T-helper 22 cell (primary cell): ENCODE measurements around the gene VTI1A.

Experiments used
- DNase-seq: peaks from one replicate; pipeline ENCODE4 v3.0.0-alpha.2; 2020; ENCODE audit warnings: low read depth

VTI1A gene

DNA sequence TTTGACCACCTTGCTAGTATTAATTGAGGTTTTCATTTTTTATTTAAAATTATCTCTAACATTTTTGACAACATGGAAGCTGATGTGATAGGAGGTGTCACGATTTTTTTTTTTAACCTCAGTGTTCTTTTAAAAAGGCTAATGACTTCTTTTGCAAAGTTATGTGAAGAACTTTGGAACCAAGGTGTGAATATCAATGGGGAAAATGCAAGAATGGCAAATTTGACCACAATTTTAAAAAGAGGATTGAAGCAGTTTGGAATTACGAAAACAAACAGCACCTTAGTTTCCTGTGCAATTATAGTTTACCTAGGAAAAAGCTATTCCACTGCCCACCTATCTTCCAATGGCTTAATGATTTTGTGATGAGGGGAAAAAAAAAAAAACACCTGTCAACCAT, 232.4 kb downstream of the VTI1A start:
- DNase-seq = no peak

DNA sequence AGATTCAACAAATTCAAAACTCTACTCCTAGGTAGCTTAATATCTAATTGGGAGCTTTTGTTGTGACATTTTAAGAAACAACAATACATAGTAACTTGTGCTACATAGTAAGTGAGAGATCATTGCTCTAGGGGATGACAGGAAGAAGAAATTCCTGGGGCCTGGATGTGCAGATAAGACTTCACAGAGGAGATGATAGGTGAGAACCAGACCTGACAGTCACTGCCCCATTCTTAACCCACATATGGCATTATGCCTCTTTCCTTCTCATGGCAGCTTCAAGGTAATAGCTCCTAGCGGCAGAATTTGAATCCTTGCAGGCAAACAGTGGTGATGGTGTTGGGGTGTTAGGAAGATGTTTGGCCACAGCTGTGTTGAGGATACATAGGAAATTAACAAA, 233.6 kb downstream of the VTI1A start:
- DNase-seq = no peak

DNA sequence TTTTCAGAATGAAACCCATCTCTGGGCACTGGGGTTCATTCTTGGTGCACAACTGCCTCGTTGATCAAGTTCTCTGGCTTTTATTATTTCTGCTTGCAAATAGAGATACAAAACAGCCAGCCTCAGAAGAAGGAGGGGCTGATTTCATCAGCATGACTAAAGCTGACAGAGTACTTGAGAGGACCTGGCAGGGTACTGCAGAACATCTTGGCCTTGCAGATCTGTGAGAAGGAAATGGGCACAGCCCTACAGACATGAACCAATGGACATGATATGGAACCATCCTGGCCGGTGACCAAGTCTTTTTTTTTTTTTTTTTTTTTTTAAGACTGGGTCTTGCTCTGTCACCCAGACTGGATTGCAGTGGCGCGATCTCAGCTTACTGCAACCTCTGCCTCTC, 240.6 kb downstream of the VTI1A start:
- DNase-seq = no peak

DNA sequence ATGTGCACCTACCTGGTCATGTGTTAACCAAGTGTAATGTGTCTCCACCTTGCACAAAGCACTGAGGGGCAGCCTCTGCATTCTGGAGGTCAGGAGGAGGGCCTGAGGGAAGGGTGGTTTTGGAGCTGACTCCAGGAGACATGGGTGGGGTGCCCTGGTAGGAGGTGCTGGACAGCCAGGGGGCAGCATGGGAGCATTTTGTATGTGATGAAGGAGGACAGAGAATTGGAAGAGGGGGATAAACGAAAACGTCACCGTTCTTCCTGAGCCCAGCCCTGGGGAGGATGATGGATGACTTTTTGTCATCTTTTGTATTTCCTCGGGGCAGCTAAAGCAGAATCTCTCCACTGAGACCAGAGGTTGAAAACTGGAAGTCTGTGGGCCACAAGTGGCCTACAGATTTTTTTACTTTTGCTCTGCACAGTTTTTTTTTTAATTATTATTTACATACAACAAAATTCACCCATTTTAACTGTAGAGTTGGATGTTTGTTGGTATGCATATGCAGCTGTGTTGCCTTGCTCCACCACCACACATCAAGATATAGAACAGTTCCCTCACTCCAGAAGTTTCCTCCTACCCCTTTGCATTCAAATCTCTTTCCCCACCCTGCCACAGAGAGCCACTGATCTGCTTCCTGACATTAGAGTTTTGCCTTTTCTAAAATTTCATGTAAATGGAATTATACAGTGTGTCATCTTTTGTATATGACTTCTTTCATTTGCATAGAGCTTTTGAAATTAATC, 242.5 kb downstream of the VTI1A start:
- DNase-seq = no peak

DNA sequence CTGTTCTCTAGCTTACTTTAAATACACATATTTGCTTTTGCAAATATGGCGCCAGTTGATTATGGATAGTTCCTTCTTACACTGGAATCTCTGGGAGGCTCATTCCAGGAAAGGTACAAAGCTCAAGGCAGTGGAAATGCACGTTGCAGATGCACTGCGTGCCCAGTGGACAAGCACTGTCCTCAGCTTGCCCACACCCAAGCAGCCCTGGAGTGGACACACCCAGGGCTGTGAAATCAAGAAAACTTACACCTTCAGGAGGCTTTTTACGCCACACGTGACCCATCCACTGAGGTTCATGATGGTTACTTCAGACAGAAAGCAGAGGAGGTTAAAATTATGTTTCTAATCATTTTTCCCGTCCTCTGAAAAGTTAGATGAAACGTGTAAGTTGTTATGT, 248.5 kb downstream of the VTI1A start:
- no peak for DNase-seq

DNA sequence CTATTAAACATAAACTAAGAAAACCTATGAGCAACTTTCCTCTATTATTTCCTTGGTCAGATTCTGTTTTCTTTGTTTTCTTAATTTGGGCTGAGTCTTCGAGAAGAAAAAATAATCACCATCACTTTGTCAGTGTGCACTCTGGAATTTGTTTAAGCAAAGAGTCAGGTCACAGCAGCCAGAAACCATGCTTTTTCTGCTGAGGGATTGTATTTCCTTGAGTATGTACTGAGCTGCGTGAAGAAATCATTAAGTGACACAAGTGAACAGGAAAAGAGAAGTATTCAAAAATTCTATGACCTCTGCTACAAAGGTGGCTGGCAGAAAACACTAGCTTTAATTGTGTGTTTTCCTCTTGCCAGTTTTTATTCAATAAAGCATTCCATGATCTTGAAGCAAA, 249.6 kb downstream of the VTI1A start:
- DNase-seq = no peak

DNA sequence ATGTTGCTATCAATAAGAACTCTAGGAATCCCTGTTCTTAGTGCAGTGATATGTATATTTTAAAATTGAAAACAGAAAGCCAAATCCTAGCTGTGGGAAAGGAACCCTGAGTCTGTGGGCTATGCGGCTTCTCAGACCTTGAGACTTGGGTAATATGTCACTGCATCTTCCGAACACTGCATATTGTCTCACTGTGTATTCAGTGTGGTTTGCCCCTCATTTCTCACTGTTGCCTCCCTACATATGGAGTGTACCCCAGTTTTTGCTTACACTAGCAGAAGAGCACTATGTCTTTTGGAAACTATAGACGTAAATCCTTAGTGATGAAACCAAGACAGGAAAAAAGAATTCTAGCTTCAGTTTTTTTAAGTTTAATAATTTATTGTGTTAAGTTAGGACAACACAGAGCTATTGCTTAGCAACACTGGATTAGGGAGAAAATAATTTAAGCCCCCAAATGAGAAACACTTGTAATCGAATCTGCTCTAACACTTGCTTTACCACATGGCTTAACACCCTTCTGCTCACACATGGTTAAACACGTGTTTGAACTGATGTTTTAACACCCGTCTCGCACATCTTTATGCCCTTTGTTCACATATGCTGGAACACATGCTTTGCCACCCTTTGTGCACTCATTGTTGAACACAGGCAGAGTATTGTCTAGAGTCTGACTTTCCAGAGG, 251.3 kb downstream of the VTI1A start:
- no peak for DNase-seq

DNA sequence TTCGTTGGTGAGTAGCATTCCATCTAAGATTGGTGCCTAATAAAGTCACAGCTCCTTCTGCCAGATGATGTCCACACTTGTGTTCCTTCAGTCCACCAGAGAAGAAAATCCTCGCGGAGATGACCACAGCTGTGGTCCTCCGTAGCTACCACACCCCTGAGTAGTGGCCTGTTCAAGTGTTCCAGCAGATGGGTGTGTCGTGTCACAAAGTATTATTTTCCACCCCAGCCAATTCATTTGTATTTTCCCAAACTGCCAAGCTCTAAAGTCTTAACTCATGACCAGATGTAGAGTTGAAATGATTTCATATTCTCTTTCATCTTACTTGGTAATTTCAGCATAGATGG, 251.8 kb downstream of the VTI1A start:
- no peak for DNase-seq

DNA sequence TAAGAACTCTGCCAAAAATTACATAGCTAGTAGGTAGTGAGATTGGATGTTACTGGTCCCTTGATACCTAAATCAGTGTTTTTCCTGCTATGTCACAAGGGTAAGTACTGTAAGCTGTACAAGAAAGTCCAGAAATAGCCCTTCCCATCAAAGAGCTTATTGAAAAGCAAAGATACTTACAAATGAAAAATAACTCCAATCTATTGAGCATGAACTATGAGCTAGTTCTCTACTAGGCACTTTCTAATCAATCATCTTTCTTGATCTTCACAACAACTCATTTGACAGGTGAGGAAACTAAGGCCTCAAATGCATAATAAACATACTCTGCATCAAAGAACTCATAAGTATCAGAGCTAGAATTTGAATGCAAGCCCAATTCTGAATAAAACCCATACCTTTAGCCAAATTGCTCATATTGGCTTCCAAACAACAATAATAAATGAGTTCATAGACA, 253.2 kb downstream of the VTI1A start:
- DNase-seq = no peak

DNA sequence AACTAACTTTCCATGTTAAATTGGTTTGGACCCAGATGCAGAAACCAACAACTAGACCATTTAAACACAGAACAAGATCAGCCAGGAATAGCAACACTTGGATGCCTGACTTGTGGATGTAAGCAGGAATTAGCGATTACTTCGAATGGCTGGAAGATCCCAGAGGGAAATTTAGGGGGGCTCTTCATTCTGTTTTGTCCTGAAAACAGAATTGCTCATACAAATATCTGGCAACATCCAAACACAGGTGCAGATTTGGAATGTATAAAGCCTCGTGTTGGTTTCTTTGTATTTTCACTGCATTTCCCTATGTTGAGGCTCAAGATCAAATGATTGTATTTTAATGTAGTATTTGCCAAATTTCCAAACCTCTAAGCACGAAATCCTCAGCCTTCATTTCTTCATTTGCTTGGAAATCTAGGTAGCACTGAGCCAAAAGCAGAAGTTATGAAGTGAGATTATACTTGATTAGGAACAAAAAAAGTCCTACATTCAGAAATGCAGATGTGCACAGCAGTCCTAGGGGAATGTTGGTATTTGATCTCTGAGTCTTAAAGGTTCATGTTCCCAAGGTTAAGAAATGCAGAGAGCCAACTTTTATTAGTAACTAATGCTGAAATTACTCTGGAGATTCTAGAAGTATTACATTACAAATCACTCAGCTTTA, 254.3 kb downstream of the VTI1A start:
- no peak for DNase-seq

DNA sequence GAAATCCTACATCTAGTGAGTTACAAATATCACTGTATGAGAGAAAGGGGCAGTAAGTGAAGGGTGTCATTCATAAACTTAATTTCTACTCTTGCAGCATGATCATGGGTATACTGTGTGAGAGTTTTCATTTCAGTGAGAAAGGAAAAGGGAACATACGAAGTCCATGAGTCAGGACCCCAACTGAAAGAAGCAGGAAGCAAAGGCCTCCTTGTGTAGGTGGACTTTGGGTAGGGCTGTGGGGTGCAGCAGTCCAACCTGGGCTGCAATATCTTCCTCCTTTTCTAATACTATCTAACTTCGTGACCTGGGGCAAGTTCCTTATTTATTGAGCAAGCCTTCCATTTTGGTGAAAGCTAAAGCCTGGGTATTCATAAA, 254.9 kb downstream of the VTI1A start:
- no peak for DNase-seq

DNA sequence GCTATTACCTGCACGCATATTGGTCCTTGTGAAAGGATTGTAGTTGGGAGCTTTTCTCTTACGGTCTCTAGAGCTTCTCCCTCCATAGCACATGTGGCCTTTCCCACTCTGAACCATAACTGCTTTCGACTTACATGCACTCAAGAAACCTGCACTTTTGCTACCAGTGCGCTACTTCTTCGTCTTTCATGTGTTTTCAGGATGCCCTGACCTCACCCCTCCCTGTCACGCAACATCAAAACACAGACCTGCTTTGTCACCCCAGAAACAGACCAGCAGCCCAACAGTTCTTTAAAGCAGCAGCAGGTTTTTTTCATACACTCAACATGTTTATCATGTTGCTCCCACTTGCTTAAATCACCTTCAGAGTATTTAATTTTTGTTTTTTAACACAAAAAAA, 259.6 kb downstream of the VTI1A start:
- no peak for DNase-seq

DNA sequence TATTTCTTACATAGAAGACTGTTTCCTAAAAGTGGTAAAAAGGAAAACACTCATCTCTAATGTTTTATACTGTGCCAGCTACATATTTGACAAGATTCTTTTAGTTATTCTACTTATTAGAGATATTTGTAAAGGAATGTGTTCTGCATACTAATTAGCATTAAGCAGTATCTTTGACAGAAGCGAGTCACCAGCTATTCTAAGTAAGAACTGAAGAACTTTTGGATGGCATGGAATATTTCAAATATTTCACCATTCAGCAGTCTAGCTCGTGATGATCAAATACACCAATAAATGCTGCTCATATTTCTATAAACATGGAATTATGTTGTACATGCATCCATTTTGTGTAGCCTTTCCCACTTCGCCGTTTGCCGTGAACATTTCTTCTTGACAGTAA, 261.4 kb downstream of the VTI1A start:
- no peak for DNase-seq

DNA sequence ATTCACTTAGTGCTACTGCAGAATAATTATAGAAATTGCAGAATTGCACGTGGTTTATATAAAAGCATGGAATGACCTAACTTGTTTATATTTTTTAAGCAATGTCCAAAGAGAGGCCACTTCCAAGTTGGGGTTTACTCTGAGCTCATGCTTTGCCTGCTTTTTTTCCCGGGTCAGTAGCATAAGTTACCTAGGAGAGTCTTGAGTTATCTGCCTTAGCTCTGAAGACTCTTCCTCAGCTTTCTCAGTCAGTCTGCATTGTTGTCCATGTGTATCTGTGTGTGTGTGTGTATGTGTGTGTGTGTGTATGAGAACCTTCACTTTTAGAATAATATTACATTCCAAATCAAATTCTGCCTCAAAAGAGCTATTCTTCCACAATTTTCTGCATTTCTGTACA, 263.5 kb downstream of the VTI1A start:
- DNase-seq = no peak

DNA sequence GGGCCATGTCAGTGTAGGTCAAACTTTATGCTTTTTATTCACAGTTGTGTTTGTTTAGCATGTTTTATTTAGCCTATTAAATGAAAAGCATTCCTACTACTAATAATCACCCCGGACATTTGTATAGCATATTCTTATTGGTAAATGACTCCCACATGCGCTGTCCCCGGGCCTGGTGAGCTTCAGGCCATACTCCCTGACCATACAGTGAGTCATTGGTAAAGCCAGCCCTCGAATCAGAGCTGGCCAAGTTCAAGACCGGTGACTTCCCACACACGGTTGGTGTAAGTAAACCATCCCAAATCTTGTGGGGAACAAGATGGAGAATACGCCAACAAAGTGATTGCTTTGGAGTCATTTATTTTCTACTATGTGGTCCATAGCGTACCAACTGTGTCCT, 264.4 kb downstream of the VTI1A start:
- DNase-seq = no peak

DNA sequence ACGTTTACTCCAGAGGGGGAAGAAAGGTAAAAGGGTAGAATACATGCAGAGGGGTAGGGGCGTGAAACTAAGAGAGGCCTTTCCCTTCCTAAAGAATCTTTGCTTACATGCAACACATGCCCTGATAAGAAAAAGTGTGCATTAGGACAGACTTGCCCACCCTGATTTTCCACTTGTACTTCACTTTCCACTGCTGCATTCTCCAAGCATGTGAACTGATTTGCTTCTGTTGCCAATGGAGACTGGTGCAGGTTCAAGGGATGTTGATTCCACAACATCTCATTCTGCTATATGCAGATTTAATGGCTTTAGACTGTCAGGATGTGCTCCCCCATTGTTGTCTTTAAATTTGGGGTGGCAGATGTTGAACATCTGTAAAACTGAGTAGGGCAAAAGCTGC, 265.5 kb downstream of the VTI1A start:
- DNase-seq = no peak

DNA sequence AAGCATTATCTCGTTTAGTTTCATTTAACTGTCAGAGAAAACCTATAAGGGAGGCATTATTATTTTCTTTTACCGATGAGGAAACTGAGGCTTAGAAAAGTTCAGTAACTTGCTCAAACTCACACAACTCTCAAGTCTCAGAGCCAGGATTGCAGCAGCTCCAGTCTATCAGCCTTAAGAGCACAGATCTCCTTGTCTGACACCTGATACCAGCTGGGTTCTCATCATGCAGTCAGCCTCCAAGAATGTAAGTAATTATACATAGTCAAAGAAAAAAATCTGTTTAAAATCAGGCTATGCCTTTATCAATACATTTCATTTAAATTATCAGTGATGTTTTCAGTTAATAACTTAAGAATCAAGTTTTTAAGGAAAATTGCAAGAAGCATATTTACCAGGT, 266.4 kb downstream of the VTI1A start:
- DNase-seq = no peak

DNA sequence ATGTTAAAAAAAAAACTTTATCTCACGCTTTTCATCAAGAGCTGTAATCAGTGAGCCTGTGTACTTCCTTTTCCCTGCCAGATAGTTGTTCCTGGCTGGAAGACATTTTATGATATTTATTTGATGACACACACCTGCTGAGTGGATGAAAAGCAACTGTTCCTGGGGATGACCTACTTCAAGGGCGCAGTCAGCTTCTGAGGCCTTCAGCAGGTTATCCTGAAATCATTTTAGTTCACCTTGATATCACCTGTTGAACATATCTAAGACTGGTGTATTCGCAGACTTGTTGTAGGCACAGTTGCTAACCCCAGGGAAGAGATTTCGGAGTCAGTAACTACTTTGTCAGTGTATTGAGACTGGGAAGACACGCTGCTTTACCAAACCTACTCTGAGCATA, 268.6 kb downstream of the VTI1A start:
- DNase-seq = no peak

DNA sequence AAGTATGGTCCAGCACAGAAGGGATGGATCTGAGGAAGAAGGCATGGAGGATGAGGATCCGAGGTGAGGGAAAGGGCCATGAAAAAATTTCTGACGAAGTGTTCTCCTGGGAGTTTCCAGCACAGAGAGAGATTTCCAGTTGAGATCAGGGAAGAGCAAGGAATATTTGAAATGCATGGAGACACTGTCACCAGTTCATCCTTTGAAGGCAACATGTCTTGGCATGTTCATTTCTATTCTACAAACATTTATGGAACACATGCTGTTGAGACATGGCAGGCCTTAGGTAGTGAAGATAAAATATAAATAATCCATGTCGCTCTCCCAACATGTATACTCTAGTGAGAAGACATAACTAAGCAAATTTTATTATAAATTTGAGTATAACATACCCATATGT, 269.1 kb downstream of the VTI1A start:
- DNase-seq = no peak

DNA sequence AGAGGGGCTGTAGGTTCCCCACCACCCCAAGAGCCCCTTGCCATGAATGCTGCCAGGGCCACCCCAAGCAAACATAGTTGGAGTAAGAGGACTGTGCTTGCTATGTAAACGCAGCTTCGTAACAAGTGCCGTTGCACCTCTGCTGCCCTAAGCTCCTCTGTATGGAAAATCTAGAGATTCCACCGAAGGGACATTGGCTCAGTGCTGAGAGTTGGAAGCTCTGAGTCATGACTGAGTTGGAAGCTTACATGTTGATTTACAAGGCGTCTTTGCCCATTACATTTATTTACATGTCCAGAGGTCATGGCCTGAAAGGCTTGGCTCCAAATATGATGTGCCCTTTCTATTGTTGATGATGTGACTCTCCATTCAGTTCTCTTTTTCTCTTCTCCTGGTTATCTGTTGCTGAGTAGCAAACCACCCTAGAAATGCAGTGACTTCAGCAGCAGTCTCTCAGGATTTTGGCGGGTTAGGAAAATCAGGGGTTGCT, 270.0 kb downstream of the VTI1A start:
- no peak for DNase-seq

DNA sequence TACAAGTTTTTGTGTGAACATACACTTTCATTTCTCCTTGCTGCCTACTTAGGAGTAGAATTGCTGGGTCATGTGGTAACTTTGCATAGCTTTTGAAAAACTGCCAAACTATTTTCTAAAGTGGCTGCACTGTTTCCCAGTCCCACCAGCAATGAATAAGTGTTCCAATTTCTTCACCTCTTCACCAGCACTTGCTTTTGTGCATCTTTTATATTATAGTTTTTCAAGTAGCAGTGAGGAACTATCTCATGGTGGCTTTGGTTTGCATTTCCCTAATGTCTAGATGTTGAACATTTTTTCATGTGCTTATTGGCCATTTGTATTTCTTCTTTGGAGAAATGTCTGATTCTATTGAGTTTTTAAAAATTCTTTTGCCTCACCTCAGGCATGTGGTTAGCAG, 273.2 kb downstream of the VTI1A start:
- no peak for DNase-seq

DNA sequence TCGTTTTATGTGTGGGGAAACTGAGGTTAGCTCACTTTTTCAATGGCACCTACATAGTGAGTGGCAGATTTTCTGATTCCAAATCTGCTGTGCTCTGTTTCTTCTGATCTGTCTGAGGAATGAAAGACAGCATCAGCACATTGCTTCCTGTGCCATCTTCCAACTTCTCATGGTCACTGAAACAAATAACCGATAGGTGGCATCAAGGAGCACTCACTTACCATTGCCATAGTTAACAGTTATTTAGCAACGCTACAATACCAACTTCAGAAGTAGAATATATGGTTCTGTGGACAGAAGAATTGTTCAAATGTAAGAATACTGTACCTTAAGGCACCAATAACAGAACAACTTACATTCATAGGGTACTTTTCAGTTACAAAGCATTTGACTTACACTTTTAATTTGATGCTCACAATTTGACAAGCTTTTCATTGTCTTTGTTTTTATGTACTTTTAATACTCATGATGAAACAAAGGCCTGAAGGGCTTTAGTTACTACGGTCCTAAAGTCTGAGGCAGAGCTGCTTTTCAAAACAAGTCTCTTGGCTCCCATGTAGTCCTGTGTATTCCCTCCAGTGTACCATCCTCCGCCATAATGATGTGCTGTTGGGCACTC, 274.2 kb downstream of the VTI1A start:
- DNase-seq = no peak

DNA sequence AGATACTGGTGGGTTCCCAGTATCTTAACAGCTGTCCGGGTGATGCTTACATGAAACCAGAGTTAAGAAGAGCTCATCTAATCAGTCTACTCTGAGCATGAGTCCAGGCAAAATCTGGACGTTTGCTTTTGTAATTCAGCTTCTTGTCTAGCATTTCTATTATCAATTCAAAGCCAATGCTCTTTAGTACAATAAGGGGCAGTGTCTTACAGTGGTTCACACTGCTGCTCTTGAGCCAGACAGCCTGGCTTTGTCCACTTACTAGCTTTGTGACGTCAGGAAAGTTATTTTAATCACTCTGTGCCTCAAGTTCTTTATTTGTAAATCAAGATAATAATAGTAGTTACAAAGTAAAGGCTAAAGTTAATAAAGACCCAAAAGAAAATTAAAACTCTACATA, 275.7 kb downstream of the VTI1A start:
- DNase-seq = no peak
